NCI-H82 treated with DMSO at 0.1 percent for 48 hours (cell line): ENCODE data around the gene DGKG.

Experiments
- DNase-seq: peaks from one replicate; lab custom pipeline; 2025; ENCODE audit not compliant: unreplicated experiment; lab: John Stamatoyannopoulos, UW

Gene DGKG

DNA sequence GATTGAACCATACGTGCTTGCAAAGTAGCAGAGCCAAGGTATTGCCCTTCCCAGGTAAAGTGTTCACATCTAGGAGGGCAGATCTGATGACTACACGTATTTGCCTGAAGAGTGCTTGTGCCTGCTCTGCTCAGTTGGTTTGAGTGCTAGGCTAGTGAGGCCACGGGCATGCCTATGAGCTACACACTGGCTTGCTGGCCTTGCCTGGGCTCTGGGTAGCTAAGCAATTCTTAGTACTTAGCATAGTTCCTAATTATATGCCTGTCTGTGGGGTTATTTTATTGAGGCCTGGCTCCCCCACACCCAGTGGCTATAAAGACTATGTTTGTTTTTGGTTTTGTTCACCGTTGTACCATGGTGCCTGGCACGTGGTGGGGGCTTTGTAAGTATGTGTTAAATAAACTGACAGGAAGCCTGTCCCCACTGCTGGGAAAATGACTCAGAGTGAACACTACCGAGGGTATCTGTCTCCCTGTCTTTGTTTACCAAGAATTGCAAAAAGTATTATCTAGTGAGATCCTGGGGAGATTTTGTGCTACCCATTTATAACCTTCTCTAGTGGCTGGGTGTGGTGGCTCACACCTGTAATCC is 181.0 kb downstream of the DGKG start:
- no peak for DNase-seq

DNA sequence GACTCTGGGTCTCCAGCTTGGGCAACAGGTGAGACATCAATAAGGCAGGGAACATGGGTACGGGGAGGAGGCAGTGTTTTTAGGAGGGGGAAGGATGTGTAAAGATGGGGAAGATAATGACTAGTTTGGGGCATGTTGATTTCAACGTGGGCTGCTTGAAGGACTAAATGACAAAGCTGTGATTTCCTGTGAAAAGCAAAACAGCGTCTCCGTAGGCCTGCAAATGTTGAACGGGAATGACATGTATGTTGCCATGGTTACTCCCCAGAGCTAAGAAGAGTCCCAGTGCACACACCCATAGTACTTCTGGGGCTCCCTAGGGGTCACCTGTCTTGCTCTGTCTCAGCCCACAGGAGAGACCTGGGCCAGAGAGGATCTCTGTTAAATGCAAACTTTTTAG is 181.9 kb downstream of the DGKG start:
- no peak for DNase-seq

DNA sequence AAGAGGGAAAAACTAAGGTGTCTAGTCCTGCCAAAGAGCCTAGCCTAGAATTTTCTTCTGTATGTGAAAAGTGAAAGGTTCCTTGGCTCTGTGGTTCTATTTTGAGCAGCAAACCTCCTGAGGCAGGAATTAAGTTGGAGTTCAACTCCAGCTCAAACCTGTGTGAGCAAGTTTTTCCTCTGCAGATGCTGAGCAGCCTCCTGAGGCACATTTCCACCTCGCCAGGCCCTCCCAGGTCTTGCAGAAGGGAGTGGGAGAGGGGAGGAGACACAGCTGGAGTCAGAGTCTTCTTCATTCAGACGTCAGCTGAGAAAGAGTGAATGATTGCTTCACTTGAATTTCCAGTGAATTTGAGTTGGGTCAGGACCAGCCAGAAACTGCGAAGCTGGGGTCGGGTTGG is 183.6 kb downstream of the DGKG start:
- DNase-seq: no peak

DNA sequence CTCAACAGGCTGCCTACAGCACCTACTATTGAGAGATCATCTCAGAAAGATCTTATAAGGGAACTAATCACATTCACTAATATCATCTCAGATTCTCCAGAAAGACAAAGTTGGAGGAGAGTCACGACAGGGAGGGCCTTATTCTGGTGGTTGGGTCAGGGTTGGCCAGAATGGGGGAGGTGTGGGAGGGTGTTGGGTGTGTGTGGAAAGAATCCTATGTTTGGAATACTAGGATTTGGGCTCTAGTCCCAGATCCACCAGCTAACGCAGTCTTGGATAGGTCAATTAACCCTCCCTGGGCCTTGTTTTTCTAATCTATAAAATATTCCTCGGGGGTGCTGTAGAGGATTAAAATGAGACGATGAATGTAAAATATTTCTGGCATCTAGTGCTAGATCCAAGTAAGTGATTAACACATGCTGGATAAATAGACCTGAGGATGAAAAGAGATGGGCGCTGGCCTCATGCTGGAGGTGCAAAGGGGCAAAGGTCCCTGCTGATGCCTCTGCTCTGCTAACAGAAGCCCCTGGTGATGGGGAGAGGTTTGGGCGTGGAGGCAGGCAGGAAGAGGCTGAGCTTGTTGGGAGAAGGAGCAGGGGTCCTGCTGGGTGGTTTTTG is 185.6 kb downstream of the DGKG start:
- no peak for DNase-seq

DNA sequence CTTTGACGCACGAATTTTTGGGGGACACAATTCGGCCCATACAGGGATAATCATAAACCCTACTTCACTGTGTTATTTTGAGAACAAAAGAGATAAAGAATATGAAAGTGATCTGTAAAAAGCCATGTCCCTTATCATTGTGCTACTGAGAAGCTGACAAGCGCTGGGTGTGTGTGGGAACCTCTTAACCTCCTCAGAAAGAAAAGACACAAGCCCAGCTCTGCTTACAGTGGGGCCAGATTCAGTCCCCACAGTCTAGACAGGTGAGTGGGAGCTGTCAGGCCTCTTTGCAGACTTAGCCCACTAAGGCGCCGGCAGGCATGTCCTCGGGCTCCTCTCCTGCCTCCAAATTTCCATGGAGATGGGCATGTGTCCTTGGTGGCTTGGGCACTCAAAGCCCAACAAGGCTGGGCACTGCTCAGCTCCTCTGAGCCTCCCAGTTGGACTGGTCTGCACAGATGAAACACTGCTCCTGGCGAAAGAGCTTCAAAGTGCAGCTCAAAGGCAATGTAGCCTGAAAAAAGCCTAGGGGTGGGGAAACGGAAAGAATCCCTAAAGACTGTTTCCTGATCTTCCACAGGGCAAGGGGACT is 188.7 kb downstream of the DGKG start:
- DNase-seq: no peak

DNA sequence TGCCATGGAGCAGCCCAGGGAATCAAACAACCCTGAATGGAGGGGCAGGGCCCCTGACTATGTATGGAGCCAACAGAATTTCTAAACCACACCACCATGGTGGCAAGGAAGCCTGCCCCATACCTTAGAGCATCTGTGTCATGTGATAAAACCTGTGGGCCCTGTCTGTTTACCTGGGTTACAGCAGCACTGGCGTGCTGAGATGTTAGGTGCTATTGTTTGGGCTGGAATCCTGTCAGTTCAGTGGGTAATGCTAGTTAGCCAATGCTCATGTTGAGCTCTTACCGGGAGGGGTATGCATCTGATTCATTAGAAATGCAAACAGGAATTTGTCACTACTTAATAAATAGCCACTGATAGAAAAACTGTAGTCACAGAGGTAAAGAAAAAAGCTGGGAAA is 189.7 kb downstream of the DGKG start:
- no peak for DNase-seq

DNA sequence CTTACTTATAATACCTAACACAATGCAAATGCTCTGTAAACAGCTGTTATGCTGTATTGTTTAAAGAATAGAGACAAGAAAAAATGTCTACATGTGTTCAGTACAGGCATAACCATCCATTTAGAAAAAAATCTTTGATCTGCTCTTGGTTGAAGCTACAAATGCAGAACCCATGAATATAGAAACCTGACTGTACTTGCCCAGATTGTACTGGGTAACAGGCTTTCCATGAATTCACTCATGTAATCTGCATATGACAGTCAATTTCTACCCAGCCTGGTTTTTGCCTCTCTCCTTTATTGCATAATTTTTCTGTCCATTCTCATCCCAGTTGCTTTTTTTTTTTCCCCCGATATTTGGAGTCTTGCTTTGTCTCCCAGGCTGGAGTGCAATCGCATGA is 190.5 kb downstream of the DGKG start:
- no peak for DNase-seq

DNA sequence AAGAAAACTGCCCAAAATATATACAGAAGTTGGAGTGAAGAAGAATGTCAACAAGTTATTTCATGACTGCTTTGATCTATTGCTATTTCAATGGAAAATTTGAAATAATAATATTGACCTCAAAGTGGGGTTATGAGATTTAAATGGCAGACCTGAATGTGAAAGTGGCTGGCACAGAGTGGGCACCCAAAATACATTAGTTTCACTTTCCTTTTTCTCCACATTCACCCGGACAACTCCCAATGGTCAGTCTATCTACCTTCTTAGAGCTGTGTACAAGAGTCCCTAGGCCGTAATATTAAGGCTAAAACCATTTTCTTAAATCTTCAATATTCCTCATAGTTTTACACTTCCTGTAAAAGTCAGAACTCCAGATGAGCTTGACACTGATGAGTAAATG is 191.5 kb downstream of the DGKG start:
- DNase-seq: no peak

DNA sequence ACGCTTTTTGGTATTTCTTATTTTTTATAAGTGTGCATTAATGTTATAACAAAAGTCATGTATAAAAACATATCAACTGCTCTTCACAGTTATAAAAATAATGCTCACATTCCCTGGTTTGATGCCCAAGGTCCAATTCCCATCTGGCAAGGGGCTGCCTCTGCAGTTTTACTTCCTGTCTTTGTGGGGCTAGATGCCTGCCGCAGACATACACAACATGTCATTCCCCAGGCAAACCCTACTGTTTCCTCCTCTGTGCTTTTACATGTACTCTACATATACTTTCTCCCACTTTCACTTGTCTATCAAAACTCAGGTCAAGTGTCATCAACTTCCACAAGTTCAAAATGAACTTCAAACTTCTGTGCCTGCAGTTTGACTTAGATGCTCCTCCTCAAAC is 192.7 kb downstream of the DGKG start:
- no peak for DNase-seq

DNA sequence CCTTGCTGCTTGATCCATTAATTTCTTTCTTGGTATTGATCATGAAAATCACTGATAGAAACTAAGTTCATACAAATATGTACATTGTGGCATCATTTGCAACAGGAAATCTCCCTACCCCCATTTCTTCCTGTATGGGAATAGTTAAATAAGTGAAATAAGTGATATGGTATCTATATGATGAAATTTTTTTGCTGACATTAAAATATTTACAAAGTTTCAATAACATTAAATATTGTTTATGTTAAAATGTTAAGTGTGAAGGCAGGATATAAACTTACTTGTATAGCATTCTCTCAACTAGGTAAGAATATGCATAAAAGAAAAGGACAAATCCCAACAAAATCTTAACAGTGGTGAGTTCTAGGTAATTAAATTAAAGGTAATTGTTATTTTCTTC is 193.1 kb downstream of the DGKG start:
- DNase-seq: no peak

DNA sequence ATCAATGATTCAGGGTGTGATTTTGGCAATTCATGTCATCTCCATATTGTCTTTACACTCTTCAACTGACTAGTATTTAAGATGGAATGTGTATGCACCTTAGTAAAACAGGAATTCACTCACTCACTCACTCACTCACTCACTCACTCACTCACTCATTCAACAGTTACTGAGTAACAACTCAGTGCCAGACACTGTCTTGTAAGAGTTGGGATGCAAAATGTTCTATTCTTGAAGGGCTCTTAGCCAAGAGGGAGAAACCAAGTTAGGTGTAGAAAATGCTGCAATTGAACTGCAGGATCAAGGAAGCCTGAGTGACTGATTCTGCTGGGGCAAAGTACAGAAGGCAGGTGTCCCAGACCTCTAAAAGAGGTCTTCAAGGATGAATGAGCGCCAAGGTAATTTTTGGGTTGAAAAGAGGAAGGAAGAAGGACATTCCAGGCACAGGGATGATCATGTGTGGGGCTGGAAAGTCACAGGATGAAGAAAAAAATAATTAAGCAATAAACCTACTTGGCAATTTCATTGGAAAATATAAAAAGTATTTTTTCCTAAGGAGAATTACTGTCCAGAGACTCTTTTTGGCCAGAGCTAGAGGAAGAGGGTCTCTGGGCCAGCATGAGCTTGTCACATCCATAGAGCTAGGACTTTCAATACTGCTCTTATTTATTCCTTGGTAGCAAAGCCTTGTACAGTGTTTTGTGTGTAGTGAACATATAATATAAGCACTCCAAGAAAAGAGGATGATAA is 194.2 kb downstream of the DGKG start:
- no peak for DNase-seq

DNA sequence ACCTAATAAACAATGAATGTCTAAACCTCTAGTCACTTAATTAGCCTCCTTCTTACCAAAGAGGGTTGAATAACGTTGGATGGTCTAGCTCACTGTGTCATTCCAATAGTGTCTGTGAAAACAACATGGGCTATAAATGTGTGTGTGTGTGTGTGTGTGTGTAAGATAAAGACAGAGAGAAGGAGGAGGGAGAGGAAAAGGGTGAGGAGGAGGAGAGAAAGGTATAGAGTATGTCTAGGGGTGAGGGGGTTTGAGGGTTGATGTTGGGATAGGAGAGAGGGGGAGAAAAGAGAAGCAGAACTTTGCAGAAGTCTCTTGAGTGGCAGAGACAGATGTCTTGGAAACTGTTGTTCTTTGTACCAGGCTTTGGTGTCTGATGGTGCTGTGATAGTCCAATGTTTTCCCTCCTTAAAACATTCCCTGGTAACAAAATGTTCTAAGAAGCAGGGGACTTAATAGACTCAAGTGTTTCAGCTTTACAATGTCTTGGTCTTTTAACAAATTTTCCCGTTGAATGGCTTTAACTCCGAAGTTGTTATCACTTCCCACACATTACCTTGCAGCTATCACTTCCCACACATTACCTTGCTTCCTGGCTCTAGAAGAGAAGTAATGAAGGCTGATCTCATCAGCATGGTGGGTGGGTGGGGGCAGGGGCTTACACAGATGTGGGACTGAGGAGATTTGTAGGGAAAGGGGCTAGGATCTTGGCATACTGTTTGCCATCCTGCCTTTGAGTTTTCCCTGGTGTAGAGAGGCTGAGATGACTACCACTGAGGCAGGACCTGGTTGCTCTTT is 195.3 kb downstream of the DGKG start:
- DNase-seq: no peak

DNA sequence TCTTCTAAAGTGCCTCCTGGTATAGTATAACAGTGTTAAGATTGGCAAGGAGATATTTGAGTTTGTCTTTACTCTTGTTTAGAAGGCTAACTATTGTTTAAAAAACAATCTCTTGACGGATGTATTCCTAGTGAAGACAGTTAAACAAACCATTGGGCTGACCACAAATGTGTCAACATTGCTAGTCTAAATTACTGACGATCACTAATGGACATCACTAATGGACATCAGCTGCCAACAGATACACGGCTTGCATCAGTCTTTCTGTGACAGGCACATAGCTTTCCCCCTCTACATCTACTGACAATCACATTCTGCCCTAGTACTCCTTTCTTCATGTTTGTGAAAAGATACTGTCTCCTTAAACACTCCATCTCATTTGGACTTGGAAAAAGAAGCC is 196.0 kb downstream of the DGKG start:
- no peak for DNase-seq

DNA sequence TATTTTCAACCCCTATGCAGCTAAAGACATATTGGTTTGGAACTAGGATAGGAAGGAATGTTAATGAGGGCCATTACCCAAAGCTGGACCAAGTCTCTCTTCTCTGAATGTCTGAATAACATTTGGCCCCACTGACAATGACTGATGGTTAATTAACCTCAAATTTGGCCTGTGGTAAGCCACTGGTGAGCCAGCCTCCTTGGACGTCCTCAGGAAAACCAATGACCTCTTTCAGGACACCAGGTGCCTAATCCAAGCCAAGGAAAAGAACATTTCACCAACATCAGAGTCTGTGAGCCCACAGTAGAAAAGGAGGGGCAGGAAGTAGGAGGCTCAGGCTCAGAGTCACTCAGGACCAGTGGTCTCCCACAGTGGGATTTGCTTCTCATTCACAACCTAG is 196.7 kb downstream of the DGKG start:
- no peak for DNase-seq

DNA sequence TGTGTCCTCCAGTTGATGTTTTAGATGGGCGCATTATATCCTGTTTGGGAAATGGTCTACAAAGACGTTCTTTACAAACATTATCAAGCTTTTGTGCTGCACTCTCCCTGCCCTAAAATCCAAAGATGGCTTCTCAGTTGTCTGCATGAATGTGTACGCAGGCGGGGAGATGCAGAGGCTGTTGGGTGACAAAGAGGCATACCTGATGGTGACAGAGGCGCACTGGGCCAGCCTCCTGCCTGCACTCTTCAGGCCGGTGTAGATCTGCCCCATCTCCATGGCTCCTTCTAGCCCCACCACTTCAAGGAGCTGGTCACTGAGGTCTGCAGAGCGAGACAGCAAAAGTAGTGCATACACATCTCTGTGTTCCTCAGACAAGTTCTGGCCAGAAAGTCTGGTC is 197.3 kb downstream of the DGKG start:
- no peak for DNase-seq

DNA sequence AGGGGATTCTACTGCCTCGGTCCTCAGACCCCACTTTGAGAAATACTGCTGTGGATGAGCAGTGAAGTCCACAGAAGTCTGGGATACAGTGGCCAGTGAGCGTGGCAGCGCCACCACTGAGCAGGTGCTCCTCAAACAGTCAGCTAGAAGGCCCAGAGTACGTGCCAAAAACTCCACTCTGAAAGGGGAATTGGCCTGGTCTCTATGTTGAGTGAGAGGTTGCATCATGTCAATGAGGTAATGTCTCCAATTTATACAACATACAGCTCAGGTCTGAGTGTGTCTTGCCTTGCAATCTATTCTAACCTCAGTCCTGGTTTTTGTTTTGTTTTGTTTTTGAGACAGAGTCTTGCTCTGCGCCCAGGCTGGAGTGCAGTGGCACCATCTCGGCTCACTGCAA is 199.8 kb downstream of the DGKG start:
- no peak for DNase-seq

DNA sequence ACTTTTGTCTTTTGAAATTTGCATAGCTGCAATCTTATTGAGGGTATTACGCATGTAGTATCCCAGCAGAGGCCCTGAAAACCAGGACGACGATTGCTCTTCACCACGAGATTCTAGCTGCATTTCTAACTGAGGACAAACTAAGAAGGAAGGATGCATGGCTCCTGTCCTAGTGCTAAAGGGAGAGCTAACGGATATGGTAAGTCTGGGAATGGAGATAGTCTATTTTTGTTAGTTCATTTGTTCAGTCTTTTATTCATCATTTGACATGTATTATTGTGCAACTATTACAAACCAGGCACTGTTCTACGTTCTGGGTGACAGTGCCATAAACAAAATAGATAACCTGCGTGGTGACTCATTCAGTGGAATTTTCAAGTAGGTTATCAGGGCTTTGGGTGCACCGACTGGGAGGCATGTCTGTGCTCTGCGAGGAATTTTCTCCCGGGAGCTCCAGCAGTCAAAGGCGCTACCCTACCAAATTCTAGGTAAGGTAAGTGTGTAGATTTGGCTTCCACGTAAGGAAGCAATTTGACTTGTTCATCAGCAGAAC is 201.3 kb downstream of the DGKG start:
- no peak for DNase-seq

DNA sequence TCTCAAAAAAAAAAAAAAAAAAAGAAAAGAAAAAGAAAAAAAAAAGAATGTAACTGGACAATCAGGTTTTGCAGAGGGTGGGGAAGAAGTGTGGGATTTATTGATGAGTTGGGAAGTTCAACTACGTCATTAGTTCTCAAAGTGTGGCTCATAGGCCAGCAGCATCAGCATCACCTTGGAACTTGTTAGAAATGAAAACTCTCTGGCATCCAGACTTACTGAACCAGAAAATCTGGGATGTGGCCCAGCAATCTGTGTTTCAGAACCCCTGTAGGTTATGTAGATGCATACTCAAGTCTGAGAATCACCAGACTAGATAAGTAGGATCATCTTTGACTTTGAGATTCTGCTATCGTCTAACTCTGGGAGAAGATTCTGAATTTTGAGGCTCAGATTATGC is 207.4 kb downstream of the DGKG start:
- DNase-seq: no peak

DNA sequence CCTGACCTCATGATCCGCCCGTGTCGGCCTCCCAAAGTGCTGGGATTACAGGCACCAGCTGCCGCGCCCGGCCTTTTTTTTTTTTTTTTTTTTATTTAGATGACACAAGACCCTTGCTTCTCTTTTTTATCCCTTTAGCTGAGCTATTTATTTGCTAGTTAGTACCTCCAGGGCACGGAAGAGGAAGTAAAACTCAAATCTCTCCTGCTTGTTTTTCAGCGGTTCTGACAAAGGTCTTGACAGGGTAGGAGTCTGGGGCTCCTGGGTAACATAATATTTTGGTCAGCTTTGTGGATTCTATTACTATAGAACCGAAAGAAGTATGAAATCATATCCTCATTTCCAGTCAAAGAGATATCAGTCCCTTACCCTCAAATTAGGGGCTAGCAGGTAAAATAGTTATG is 209.1 kb downstream of the DGKG start:
- no peak for DNase-seq

DNA sequence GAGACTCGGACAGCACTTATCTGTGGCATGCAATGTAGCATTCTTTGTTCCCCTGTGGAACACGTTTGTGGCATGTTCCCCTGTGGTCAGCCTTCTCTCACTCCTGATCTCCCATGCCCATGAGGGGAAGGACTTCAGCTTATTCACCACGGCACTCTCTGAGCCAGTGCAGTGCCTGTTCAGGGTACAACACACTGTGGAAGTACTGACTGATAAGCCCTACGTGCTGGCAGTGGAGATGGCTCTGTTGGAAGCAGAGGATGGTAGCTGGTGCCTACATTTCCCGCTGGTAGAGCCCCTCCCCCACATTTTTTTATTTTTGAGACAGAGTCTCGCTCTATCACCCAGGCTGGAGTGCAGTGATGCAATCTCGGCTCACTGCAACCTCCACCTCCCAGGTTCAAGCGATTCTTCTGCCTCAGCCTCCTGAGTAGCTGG is 209.7 kb downstream of the DGKG start:
- DNase-seq: no peak
